HG02970 (cell line): ENCODE results near the gene ZNRF3.
"Not testable (repeated sequence)": the region's sequence is repeated elsewhere in the genome, so short reads cannot be mapped to it uniquely, and the experiment has no call there.

Source experiments
- ATAC-seq: cut with Tn5 transposase; IDR thresholded peaks from one replicate; pipeline ENCODE4 v1.9.1; 2021; ENCODE audit warnings: mild to moderate bottlenecking, moderate library complexity, moderate number of reproducible peaks; ENCODE audit not compliant: unreplicated experiment, low FRiP score

The ZNRF3 gene

GRCh38 chr22:29078869-29079207 is 195.5 kb downstream of the ZNRF3 start:
- ATAC-seq = no peak

DNA sequence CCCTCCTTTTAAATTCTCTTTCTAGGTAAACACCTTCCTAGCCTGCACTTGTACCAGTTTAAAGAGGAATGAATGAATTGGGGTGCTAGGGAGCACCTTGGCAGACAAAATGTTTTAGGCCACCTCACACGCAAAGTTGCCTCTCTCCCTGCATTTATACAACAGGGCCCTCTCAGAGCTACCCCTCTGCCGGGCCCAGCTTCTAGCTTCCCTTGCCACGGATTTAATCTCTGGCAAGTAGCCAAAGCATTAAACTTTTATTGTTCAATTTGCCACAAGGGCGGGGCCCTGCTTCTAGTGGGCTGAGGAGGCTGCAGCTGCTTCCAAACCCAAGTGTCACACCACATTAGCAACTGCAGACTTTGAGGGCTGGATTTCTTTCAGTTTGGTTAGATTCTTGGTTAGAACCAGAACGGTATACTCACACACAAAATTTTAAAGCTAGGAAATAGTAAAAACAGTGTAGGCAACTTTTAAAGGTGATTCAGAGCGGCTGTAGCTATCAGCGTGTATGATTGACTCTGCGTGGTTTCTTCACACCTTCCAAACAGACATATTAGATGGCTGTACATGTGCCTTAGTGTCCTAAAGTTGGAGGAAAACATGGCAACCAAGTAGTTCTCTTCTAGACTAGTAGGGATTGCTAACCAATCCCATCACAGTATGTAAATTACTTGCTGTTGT is 196.0 kb downstream of the ZNRF3 start:
- no peak for ATAC-seq

GRCh38 chr22:29080106-29080975 is 197.0 kb downstream of the ZNRF3 start:
- no peak for ATAC-seq

GRCh38 chr22:29081517-29082236 is 198.3 kb downstream of the ZNRF3 start:
- ATAC-seq = no peak

- no peak for ATAC-seq
Measured at GRCh38 chr22:29082826-29083545, 199.6 kb downstream of the ZNRF3 start.

- ATAC-seq = not testable (repeated sequence)
Measured at GRCh38 chr22:29083576-29083932, 200.2 kb downstream of the ZNRF3 start.

GRCh38 chr22:29083933-29084591 is 200.7 kb downstream of the ZNRF3 start:
- ATAC-seq = no peak

DNA sequence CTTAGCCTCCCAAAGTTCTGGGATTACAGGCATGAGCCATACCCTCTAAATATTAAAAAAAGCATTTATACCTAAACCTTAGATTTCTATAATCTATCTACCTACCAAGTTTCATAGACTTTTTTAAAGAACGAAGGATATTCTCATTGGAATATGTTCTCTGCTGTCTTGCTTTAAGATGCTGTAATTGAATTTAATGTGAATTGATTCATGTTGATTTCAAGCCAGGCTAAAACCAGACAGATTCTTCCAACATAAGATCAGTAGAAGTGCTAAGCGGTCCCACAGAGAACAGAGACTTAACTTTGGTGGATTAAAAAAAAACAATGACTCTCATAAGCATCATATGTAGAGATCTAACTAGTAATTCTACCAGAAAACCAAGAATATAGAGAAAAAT is 203.6 kb downstream of the ZNRF3 start:
- ATAC-seq = no peak

DNA sequence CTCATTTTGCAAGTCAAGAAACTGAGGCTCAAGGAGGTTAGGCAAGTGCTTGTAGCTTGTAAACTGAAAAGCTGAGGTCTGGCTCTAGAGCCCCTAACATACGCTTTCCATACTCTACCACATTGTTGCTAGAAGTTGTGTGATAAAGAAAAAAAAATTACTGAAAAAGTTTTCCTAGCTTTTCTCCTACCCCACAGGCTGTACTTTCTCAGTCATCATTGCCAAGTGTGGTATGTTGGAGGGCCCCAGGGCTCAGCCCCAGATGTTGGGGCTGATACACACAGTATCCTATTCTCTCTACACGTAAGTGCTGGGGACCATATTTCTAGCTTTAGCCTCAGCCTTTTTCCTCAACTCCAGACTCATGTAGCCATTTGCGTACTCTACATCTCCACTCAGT is 205.4 kb downstream of the ZNRF3 start:
- ATAC-seq = no peak

- no peak for ATAC-seq
Measured at GRCh38 chr22:29089507-29089906, 206.1 kb downstream of the ZNRF3 start.

DNA sequence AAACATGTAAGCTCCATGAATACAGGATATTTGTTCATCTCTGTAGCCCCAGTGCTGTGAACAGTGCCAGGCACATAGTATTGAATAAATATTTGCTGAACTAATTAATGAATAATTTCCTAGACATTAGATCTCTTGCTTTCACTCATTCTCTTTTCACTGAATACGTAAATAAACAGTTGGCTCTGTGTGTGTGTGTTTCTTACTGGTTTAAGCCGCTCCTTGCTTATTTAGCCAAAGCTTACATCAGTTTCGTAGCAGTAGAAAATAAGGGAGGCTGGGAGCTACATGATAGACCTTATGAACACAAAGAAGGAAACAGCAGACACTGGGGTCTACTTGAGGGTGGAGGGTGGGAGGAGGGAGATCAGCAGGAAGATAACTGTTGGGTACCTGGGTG is 206.7 kb downstream of the ZNRF3 start:
- ATAC-seq = no peak

GRCh38 chr22:29092243-29092642 is 208.9 kb downstream of the ZNRF3 start:
- ATAC-seq = no peak

- ATAC-seq = no peak
Measured at GRCh38 chr22:29093030-29093429, 209.7 kb downstream of the ZNRF3 start.

DNA sequence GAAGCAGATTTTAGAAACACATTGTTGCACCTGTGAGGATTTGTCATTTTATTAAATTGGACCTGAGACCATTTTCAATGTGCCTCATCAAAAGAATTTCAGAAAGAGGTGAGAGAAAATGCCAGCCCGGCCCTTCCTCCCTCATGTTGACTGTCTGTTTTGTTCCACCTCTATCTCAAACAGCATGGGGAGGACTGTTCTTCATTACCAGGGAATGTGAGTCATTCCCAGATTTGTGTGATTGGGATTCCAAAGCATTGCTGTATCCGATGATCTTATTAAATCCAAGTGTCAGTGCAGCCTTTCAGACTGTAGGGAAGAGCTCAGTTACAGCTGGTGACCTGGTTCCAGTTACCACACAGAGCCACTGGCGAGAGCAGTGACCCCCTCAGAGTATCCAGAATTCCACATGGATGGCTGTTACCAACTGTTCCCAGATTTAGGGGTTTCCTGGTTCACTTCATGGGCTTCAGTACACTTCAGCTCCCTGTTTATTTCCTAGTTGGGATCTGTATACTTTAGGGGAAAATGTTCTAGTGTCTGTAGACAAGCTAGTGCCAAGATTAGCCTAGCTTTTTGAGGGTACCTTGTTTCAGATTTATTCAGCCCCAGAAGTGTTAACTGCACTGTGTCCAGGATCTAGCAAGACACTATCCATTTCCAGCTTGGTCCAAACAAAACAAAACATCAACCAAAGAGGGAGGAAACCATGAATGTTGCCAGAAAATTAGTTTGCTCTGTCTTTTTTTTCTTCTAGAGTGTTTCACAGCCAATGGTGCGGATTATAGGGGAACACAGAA is 210.3 kb downstream of the ZNRF3 start:
- no peak for ATAC-seq

DNA sequence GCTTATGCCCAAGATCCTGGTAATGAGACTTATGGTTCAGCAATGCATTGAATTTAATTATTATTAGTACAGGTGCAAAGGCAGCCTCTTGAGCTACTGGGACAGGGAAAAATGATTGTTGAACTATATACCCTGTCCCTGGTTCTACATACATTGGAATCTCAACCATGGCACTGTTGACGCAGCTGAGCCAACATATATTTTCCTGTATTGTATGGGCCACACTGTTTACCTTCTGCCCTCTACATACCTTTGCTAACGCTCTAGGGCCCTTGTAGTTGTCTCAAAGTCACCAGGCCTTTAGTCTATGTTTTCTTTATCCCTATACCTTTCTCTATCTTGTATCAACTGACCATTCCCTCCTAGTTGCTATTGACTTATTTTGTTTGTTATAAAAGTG is 212.1 kb downstream of the ZNRF3 start:
- no peak for ATAC-seq

DNA sequence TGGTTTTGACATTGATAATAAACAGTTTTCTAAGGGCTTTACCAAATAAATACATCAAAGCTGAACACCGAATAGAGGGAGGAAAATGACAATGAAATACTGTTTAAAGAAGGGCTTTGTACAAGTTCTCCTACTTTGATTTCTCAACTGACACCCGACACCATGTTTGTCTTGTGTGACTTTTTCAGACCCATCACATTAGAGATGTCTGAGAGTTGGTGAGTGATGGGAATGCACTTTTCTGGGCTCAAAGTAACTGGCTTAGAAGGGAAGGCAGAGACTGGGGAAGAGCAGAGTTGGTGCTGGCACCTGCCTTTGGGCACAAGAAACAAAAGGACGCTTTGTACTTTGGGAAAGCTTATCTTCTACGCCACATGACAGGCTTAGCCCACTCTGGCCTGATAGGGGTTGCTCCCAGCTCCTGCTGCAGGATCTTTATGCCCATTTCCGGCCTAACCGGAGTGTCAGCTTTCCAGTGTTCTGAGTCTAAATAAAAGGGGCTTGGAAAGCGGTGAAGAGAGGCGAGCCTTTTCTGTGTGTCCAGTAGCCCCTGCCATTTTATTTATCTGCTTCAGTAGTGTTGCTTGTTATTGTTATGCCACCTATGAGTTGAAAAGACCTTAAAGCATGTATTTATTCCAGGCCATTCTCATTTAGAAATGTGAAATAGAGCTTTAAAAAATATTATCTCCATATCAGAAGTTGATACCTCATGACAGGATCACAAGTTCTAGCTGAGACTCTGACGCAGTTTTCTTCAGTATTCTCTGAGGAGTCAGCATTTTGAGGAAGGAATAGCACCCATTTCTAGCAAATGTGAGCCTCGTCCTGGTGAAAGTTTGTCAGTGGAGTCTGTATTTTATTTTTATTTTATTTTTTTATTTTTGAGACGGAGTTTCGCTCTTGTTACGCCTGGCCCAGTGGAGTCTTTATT is 213.6 kb downstream of the ZNRF3 start:
- no peak for ATAC-seq

DNA sequence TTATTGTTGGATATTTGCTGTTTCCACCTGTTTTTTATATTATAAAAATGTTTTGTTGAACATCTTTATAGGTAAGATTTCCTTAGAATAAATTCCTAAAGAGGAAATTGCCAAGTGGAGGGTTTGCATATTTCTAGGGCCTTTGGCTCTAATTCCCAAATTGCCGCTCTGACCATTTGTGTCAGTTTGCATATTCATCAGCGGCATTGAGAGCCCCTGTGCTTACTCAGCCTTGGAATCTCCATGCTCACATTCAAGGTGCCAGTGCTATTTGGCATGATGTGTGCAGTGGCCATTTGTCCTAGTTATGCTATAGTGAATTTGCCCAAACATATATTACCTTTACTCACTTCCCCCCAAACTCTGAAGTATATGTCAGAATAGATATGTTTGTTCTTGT is 214.9 kb downstream of the ZNRF3 start:
- no peak for ATAC-seq

DNA sequence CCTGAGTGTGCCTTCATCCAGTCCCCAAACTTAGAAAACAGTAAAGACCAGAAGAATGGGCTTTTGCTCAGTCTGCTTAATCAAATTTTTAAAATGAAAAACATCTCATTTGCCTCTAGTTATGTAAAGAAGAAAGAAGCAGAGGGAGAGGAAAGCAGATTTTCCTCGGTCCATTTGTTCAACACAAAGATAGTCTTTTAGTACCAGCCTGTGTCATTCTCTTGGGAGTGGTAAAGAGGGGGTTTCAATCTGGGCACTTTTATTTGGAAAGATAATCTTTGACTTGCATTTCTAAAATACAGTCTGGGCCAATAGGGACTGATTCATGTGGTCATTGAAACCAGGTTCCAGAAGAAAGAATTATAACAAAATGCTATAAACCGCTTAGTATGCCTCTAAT is 218.9 kb downstream of the ZNRF3 start:
- ATAC-seq = no peak
